BLaER1 (cell line): ENCODE measurements around the gene PTPN9.

Experiments
- H3K27ac ChIP-seq: shearing (Covaris generic); formaldehyde crosslinking; 2 replicates; pipeline ENCODE4 v1.8.1; 2022
- H3K27me3 ChIP-seq: shearing (Covaris generic); formaldehyde crosslinking; 2 replicates; pipeline ENCODE4 v1.8.1; 2022
- H3K36me3 ChIP-seq: shearing (Covaris generic); formaldehyde crosslinking; 2 replicates; pipeline ENCODE4 v1.8.1; 2022
- H3K4me1 ChIP-seq: shearing (Covaris generic); formaldehyde crosslinking; 2 replicates; pipeline ENCODE4 v1.8.1; 2022
- H3K4me2 ChIP-seq: shearing (Covaris generic); formaldehyde crosslinking; 2 replicates; pipeline ENCODE4 v1.8.1; 2022
- H3K4me3 ChIP-seq: shearing (Covaris generic); formaldehyde crosslinking; 2 replicates; pipeline ENCODE4 v1.8.1; 2022
- H3K9ac ChIP-seq: shearing (Covaris generic); formaldehyde crosslinking; 2 replicates; pipeline ENCODE4 v1.8.1; 2022
- H3K9me3 ChIP-seq: shearing (Covaris generic); formaldehyde crosslinking; 2 replicates; pipeline ENCODE4 v1.8.1; 2022
- H4K20me1 ChIP-seq: shearing (Covaris generic); formaldehyde crosslinking; 2 replicates; pipeline ENCODE4 v1.8.1; 2022
- Cebpa-rat ChIP-seq: shearing (Covaris generic); IDR thresholded peaks from 2 replicates; pipeline ENCODE4 v1.8.1; 2022

PTPN9 gene

GRCh38 chr15:75578948-75579920 is at the start of gene PTPN9:
Gene PTPN9, minus strand, starts transcription at chr15:75579315. Its CDS starts 539 bp downstream, at chr15:75578776.
- peak within 1 kb of the TSS; percentile 99 for H3K4me3 ChIP-seq
- H3K4me2 ChIP-seq = peak within 1 kb of the TSS; percentile 85
- peaks cover 30% of the 10 kb centered on the region for H4K20me1 ChIP-seq
- peak within 1 kb of the TSS; percentile 98 for H3K9ac ChIP-seq
- TF ChIP-seq Cebpa-rat = no peak
- no peaks in the 10 kb centered on the region for H3K27me3 ChIP-seq
- peaks cover 30% of the 10 kb centered on the region for H3K4me1 ChIP-seq
- no peaks in the 10 kb centered on the region for H3K9me3 ChIP-seq
- H3K36me3 ChIP-seq = peaks cover 15% of the 10 kb centered on the region
- H3K27ac ChIP-seq = peak within 1 kb of the TSS; percentile 98

GRCh38 chr15:75625542-75626347 is 46.6 kb upstream of the PTPN9 start, which contains the start of gene SNUPN:
Gene SNUPN, minus strand, starts transcription at chr15:75625725. Its CDS starts 4,674 bp downstream, at chr15:75621051.
- peak within 1 kb of the TSS; percentile 91 for H3K4me3 ChIP-seq
- peaks cover 3% of the 10 kb centered on the region; the same call in 1 of the 2 replicates for H4K20me1 ChIP-seq
- H3K36me3 ChIP-seq = peaks cover 15% of the 10 kb centered on the region
- no peaks in the 10 kb centered on the region for H3K27me3 ChIP-seq
- peak within 1 kb of the TSS; percentile 98 for H3K27ac ChIP-seq
- H3K4me1 ChIP-seq = peaks cover 60% of the 10 kb centered on the region
- H3K4me2 ChIP-seq = peak within 1 kb of the TSS; percentile 85
- no peaks in the 10 kb centered on the region for H3K9me3 ChIP-seq
- TF ChIP-seq Cebpa-rat = no peak
- peak within 1 kb of the TSS; percentile 97 for H3K9ac ChIP-seq

- H3K9me3 ChIP-seq = no peaks in the 10 kb centered on the region
- H3K4me3 ChIP-seq = no peak overlapping the region
- H3K27ac ChIP-seq = no peak overlapping the region
- no peaks in the 10 kb centered on the region for H3K27me3 ChIP-seq
- H4K20me1 ChIP-seq = peaks cover 7% of the 10 kb centered on the region; the same call in 1 of the 2 replicates
- H3K36me3 ChIP-seq = peaks cover 47% of the 10 kb centered on the region
- TF ChIP-seq Cebpa-rat = no peak
- H3K9ac ChIP-seq = no peak overlapping the region
- no peak overlapping the region for H3K4me2 ChIP-seq
- H3K4me1 ChIP-seq = peaks cover 48% of the 10 kb centered on the region
Measured at GRCh38 chr15:75622505-75622904, 43.4 kb upstream of the PTPN9 start.

- peak overlapping the region; percentile 46; the same call in 1 of the 2 replicates for H3K27ac ChIP-seq
Measured at GRCh38 chr15:75620841-75621391, 41.8 kb upstream of the PTPN9 start.

GRCh38 chr15:75620058-75620820 is 41.1 kb upstream of the PTPN9 start:
- Histone ChIP-seq H3K4me1 (peaks cover 32% of the 10 kb centered on the region), H3K9me3 (no peaks in the 10 kb centered on the region), H3K4me2 (peak overlapping the region; percentile 37), H3K27ac (peak overlapping the region; percentile 46; the same call in 1 of the 2 replicates), H4K20me1 (peaks cover 7% of the 10 kb centered on the region; the same call in 1 of the 2 replicates), H3K27me3 (no peaks in the 10 kb centered on the region), H3K4me3 (no peak overlapping the region), H3K9ac (peak overlapping the region; percentile 38; the same call in 1 of the 2 replicates), H3K36me3 (peaks cover 70% of the 10 kb centered on the region)
- TF ChIP-seq Cebpa-rat = no peak

More at GRCh38 chr15:75620841-75621391, 41.8 kb upstream of the PTPN9 start:
- no peak for TF ChIP-seq Cebpa-rat
- Histone ChIP-seq H3K27me3 (no peaks in the 10 kb centered on the region), H3K4me2 (peak overlapping the region; percentile 37), H3K9me3 (no peaks in the 10 kb centered on the region), H4K20me1 (peaks cover 7% of the 10 kb centered on the region; the same call in 1 of the 2 replicates), H3K4me3 (no peak overlapping the region), H3K9ac (peak overlapping the region; percentile 38; the same call in 1 of the 2 replicates), H3K4me1 (peaks cover 32% of the 10 kb centered on the region), H3K36me3 (peaks cover 63% of the 10 kb centered on the region)

GRCh38 chr15:75616766-75617165 is 37.7 kb upstream of the PTPN9 start:
- TF ChIP-seq Cebpa-rat = no peak
- no peak overlapping the region for H3K9ac ChIP-seq
- peaks cover 12% of the 10 kb centered on the region; the same call in 1 of the 2 replicates for H4K20me1 ChIP-seq
- H3K36me3 ChIP-seq = peaks cover 98% of the 10 kb centered on the region
- no peak overlapping the region for H3K4me3 ChIP-seq
- H3K4me2 ChIP-seq = no peak overlapping the region
- no peaks in the 10 kb centered on the region for H3K9me3 ChIP-seq
- peaks cover 18% of the 10 kb centered on the region for H3K4me1 ChIP-seq
- H3K27me3 ChIP-seq = no peaks in the 10 kb centered on the region
- H3K27ac ChIP-seq = no peak overlapping the region

- H3K4me1 ChIP-seq = peaks cover 27% of the 10 kb centered on the region
- peaks cover 13% of the 10 kb centered on the region; the same call in 1 of the 2 replicates for H4K20me1 ChIP-seq
- H3K27ac ChIP-seq = peak overlapping the region; percentile 10; the same call in 1 of the 2 replicates
- H3K9me3 ChIP-seq = no peaks in the 10 kb centered on the region
- H3K4me3 ChIP-seq = no peak overlapping the region
- no peaks in the 10 kb centered on the region for H3K27me3 ChIP-seq
- no peak overlapping the region for H3K9ac ChIP-seq
- peaks cover 94% of the 10 kb centered on the region for H3K36me3 ChIP-seq
- no peak for TF ChIP-seq Cebpa-rat
- H3K4me2 ChIP-seq = peak overlapping the region; percentile 38
Measured at GRCh38 chr15:75606711-75607699, 27.9 kb upstream of the PTPN9 start.

GRCh38 chr15:75606026-75606425 is 26.9 kb upstream of the PTPN9 start:
- Histone ChIP-seq H3K4me3 (no peak overlapping the region), H3K36me3 (peaks cover 94% of the 10 kb centered on the region), H3K4me2 (peak overlapping the region; percentile 38; the same call in 1 of the 2 replicates), H3K27ac (no peak overlapping the region), H3K9ac (no peak overlapping the region), H3K4me1 (peaks cover 27% of the 10 kb centered on the region), H3K27me3 (no peaks in the 10 kb centered on the region), H4K20me1 (peaks cover 13% of the 10 kb centered on the region; the same call in 1 of the 2 replicates), H3K9me3 (no peaks in the 10 kb centered on the region)
- TF ChIP-seq Cebpa-rat = no peak
